SK-N-SH (cell line): ENCODE measurements around the gene SLC15A2. TPM values are rescaled to one million over a fixed set of nuclear protein-coding genes. Genes with fewer than 3 reads are reported as not detected.

Source experiments
- CTCF ChIA-PET: fragments of 300-600, 350-600 bp; formaldehyde crosslinking; extraction: SDS; loops from one replicate; lab custom pipeline; 2021; lab: Yijun Ruan, JAX
- POLR2A ChIA-PET: fragments of 350-600 bp; sonication (Branson Sonifier 250); formaldehyde crosslinking; extraction: SDS; loops from one replicate; lab custom pipeline; 2020; ENCODE audit warnings: antibody characterized with exemption, inconsistent platforms; lab: Yijun Ruan, JAX
- DNase-seq: peaks from one replicate; pipeline ENCODE4 v3.0.0; 2012
- H2AFZ ChIP-seq: fragments of 200-600 bp; sonication (generic); 2 replicates; pipeline ENCODE4 v1.8.1; 2016; ENCODE audit warnings: antibody characterized with exemption, mild to moderate bottlenecking, low read depth
- H3F3A ChIP-seq: fragments of 200-600 bp; sonication (generic); replicated peaks from 2 replicates; pipeline ENCODE3; 2016; ENCODE audit warnings: antibody characterized with exemption, mild to moderate bottlenecking; ENCODE audit not compliant: insufficient read depth
- H3K27ac ChIP-seq, 2 experiments: fragments of 200-500 bp in 1 of 2; fragments of 200-600 bp in 1 of 2; sonication (Bioruptor generic) in 1 of 2; sonication (generic), shearing (Covaris generic) in 1 of 2; 2 replicates each; pipeline versions ENCODE4 v1.5.1 to v1.6.1; 2014 to 2016; ENCODE audit warnings: low read depth in 2 of 2, inconsistent platforms in 1 of 2, low read length in 1 of 2, mild to moderate bottlenecking in 1 of 2, mixed read lengths in 1 of 2
- H3K27me3 ChIP-seq: fragments of 200-600 bp; sonication (generic), shearing (Covaris generic); 2 replicates; pipeline ENCODE4 v1.6.1; 2016; ENCODE audit warnings: mixed run types; ENCODE audit not compliant: insufficient read depth
- H3K36me3 ChIP-seq, 2 experiments: fragments of 200-500 bp in 1 of 2; fragments of 200-600 bp in 1 of 2; sonication (Bioruptor generic) in 1 of 2; sonication (generic) in 1 of 2; replicated peaks in 1 of 2; 2 replicates each; pipeline versions ENCODE3 to v1.5.1; 2014 to 2016; ENCODE audit warnings: low read length in 1 of 2, mild to moderate bottlenecking in 1 of 2; ENCODE audit not compliant: insufficient read depth in 2 of 2, control insufficient read depth in 1 of 2
- H3K4me1 ChIP-seq, 2 experiments: fragments of 200-500 bp in 1 of 2; fragments of 200-600 bp in 1 of 2; sonication (Bioruptor generic) in 1 of 2; sonication (generic), shearing (Covaris generic) in 1 of 2; 2 replicates each; pipeline versions ENCODE4 v1.5.1 to v1.6.1; 2014 to 2016; ENCODE audit warnings: low read depth in 1 of 2, low read length in 1 of 2, mixed run types in 1 of 2; ENCODE audit not compliant: insufficient read depth in 2 of 2, control insufficient read depth in 1 of 2
- H3K4me2 ChIP-seq: fragments of 200-600 bp; sonication (generic), shearing (Covaris generic); 2 replicates; pipeline ENCODE4 v1.6.1; 2017; ENCODE audit warnings: mixed run types
- H3K4me3 ChIP-seq, 2 experiments: fragments of 200-500 bp in 1 of 2; fragments of 200-600 bp in 1 of 2; sonication (Bioruptor generic) in 1 of 2; sonication (generic), shearing (Covaris generic) in 1 of 2; 2 replicates each; pipeline versions ENCODE4 v1.5.1 to v1.8.1; 2014 to 2016; ENCODE audit warnings: low read depth in 2 of 2, inconsistent platforms in 1 of 2, low read length in 1 of 2, mild to moderate bottlenecking in 1 of 2, mixed read lengths in 1 of 2, moderate library complexity in 1 of 2
- H3K79me2 ChIP-seq: fragments of 200-600 bp; sonication (generic); 2 replicates; pipeline ENCODE4 v1.8.1; 2017; ENCODE audit warnings: mild to moderate bottlenecking; ENCODE audit not compliant: insufficient read depth
- H3K9ac ChIP-seq: fragments of 200-600 bp; sonication (generic); 2 replicates; pipeline ENCODE4 v1.6.1; 2017; ENCODE audit warnings: mixed run types
- H3K9me2 ChIP-seq: fragments of 200-600 bp; sonication (generic); 2 replicates; pipeline ENCODE4 v1.6.1; 2017; ENCODE audit warnings: mixed run types
- H3K9me3 ChIP-seq: fragments of 200-600 bp; sonication (generic); 2 replicates; pipeline ENCODE4 v1.6.1; 2017; ENCODE audit warnings: mixed run types, mild to moderate bottlenecking, moderate library complexity
- H4K20me1 ChIP-seq: fragments of 200-600 bp; sonication (generic); 2 replicates; pipeline ENCODE4 v1.6.1; 2017; ENCODE audit warnings: mild to moderate bottlenecking, mixed run types; ENCODE audit not compliant: insufficient read depth
- CHD2 ChIP-seq: fragments of 150-350 bp; IDR thresholded peaks from 2 replicates; pipeline ENCODE4 v1.6.1; 2018; ENCODE audit warnings: low read length; ENCODE audit not compliant: partially characterized antibody
- EZH2phosphoT487 ChIP-seq: fragments of 200-600 bp; sonication (generic); IDR thresholded peaks from 2 replicates; pipeline ENCODE4 v1.6.1; 2017; ENCODE audit warnings: low read depth, mixed run types, mild to moderate bottlenecking, antibody characterized with exemption, moderate library complexity, borderline replicate concordance
- FOSL2 ChIP-seq: IDR thresholded peaks from 2 replicates; pipeline ENCODE4 v1.4.0; 2012; ENCODE audit warnings: low read depth, mild to moderate bottlenecking, moderate library complexity, borderline replicate concordance
- FOXJ3 ChIP-seq: sonication (generic); formaldehyde crosslinking; IDR thresholded peaks from 2 replicates; pipeline ENCODE4 v1.5.1; 2020; ENCODE audit warnings: mild to moderate bottlenecking, missing genetic modification reagents
- FOXM1 ChIP-seq: IDR thresholded peaks from 2 replicates; pipeline ENCODE4 v1.4.0; 2012; ENCODE audit warnings: low read depth, mild to moderate bottlenecking
- GABPA ChIP-seq: IDR thresholded peaks from 2 replicates; pipeline ENCODE4 v1.4.0; 2012; ENCODE audit warnings: low read depth, mild to moderate bottlenecking
- JUND ChIP-seq: IDR thresholded peaks from 2 replicates; pipeline ENCODE4 v1.4.0; 2012
- MEF2A ChIP-seq: IDR thresholded peaks from 2 replicates; pipeline ENCODE4 v1.4.0; 2012; ENCODE audit warnings: low read depth, borderline replicate concordance
- NRF1 ChIP-seq: IDR thresholded peaks from 2 replicates; pipeline ENCODE4 v1.6.1; 2012; ENCODE audit warnings: low read depth, mild to moderate bottlenecking, low read length
- RAD21 ChIP-seq: IDR thresholded peaks from 2 replicates; pipeline ENCODE4 v1.6.1; 2012; ENCODE audit warnings: mild to moderate bottlenecking, low read length
- RCOR1 ChIP-seq: fragments of 150-350 bp; IDR thresholded peaks from 2 replicates; pipeline ENCODE4 v1.6.1; 2017; ENCODE audit warnings: antibody characterized with exemption, low read length
- RFX5 ChIP-seq: IDR thresholded peaks from 2 replicates; pipeline ENCODE4 v1.6.1; 2012; ENCODE audit warnings: mild to moderate bottlenecking, improper control_type of control experiment, low read length
- RXRA ChIP-seq: IDR thresholded peaks from 2 replicates; pipeline ENCODE4 v1.4.0; 2012; ENCODE audit warnings: low read depth, mild to moderate bottlenecking, borderline replicate concordance
- SMC3 ChIP-seq: IDR thresholded peaks from 2 replicates; pipeline ENCODE4 v1.6.1; 2012; ENCODE audit warnings: low read depth, low read length, improper control_type of control experiment
- TEAD4 ChIP-seq: IDR thresholded peaks from 2 replicates; pipeline ENCODE4 v1.4.0; 2012; ENCODE audit warnings: mild to moderate bottlenecking, borderline replicate concordance; ENCODE audit not compliant: insufficient read depth
- YY1 ChIP-seq: IDR thresholded peaks from 2 replicates; pipeline ENCODE4 v1.4.0; 2012; ENCODE audit warnings: low read depth, mild to moderate bottlenecking
- WGBS: methylation state at CpG from one replicate; pipeline ENCODE4 v1.1.6; 2017; ENCODE audit warnings: low lambda C conversion rate; 5-methylcytosine and 5-hydroxymethylcytosine counted together
- polyA plus RNA-seq, 3 experiments: library from polyadenylated mRNA; depleted of rRNA; stranded (reverse); fragments of >200 nt; gene quantifications; 2 replicates each; pipeline ENCODE4 v1.2.3, GENCODE V29; 2012
- TF ChIP-seq, protein P1 (sequence below): fragments of 150-350 bp; IDR thresholded peaks from 2 replicates; pipeline ENCODE4 v1.6.1; 2017; ENCODE audit warnings: antibody characterized with exemption, low read length, low read depth, borderline replicate concordance
- TF ChIP-seq, protein P2 (sequence below): fragments of 200-600 bp; sonication (generic); IDR thresholded peaks from 2 replicates; pipeline ENCODE4 v1.6.1; 2017; ENCODE audit warnings: antibody characterized with exemption, mild to moderate bottlenecking, moderate library complexity
- TF ChIP-seq, protein P3 (sequence below): IDR thresholded peaks from 2 replicates; pipeline ENCODE4 v1.4.0; 2012; ENCODE audit warnings: low read depth, borderline replicate concordance

Gene SLC15A2
- polyA plus RNA-seq, 1 of the 3 experiments (the other 2 are of a cell fraction) = 0.10 TPM

DNA sequence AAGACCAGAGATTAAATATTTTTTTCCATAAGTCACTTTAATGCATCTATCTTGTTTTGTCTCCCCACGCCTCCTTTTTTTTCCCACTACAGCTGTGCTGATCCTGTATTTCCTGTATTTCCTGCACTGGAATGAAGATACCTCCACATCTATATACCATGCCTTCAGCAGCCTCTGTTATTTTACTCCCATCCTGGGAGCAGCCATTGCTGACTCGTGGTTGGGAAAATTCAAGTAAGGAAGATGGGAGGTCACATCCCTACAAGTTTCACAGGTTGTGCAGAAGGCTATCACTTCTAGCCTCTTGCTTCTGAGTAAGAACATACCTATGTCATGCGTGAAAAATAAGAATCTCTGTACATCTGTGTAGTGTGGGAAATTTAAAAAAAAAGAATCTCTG, 3.1 kb downstream of the SLC15A2 start:
- ChIA-PET CTCF (no interaction called here), POLR2A (interaction anchor here (0.7 kb wide), 1 partner anchor 460 kb away, joined by 5 read pairs; no protein-coding TSS in a partner anchor)
- H3K9me3 ChIP-seq = no peaks in the 10 kb centered on the region
- no peaks in the 10 kb centered on the region for H3K27me3 ChIP-seq
- no peak for DNase-seq
- no peak overlapping the region for H2AFZ ChIP-seq
- no peaks in the 10 kb centered on the region for H3K4me1 ChIP-seq
- H3K4me3 ChIP-seq = no peak overlapping the region
- no peaks in the 10 kb centered on the region for H3K79me2 ChIP-seq
- WGBS = 42% methylated on average over 3 of the region's 3 CpGs
- no peaks in the 10 kb centered on the region for H4K20me1 ChIP-seq
- no peak overlapping the region for H3K27ac ChIP-seq
- H3K4me2 ChIP-seq = no peak overlapping the region
- no peak overlapping the region for H3K9ac ChIP-seq
- H3F3A ChIP-seq = no peaks in the 10 kb centered on the region
- no peaks in the 10 kb centered on the region for H3K9me2 ChIP-seq
- no peaks in the 10 kb centered on the region for H3K36me3 ChIP-seq
- TF ChIP-seq YY1 = no peak
- TF ChIP-seq SMC3 = no peak
- TF ChIP-seq RFX5 = no peak
- no peak for TF ChIP-seq FOXJ3 (CRISPR knock-in tag)
- no peak for TF ChIP-seq EZH2phosphoT487
- no peak for TF ChIP-seq RAD21
- TF ChIP-seq TEAD4 = no peak
- TF ChIP-seq, protein P1, sequence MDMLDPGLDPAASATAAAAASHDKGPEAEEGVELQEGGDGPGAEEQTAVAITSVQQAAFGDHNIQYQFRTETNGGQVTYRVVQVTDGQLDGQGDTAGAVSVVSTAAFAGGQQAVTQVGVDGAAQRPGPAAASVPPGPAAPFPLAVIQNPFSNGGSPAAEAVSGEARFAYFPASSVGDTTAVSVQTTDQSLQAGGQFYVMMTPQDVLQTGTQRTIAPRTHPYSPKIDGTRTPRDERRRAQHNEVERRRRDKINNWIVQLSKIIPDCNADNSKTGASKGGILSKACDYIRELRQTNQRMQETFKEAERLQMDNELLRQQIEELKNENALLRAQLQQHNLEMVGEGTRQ = no peak
- TF ChIP-seq RCOR1 = no peak
- no peak for TF ChIP-seq NRF1
- TF ChIP-seq JUND = no peak

DNA sequence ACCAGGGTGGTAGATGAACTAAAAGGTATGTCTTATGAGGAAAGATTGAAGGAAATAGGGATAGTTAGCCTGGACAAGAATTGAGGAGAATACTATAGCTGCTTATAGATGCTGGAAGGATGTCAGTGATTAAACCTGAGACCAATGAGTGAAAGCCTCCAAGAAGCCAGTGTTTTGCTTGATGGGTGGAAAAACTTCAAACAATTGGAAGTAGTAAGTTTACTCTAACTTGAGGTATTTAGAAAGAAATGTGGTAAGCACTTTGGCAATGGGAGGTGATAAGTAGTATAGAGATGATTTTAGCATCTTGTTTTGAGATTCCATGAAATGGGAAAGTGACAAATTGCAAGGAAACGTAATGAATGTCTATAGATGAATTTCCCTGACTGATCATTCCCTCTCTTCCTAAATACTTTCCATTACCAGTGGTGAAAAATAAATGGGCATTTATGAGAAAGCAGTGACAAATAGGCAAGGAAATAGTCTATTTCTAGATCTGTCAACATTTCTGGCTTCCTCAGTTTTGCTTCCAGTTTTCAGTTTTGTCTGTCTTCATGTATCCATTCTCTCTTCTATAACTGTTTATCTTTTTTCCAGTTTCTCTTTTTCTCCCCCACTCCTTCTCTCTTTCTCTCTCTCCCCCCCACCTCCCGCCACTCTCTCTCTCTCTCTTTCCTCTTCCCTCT, 19.2 kb downstream of the SLC15A2 start:
- no peak overlapping the region for H3K4me2 ChIP-seq
- 41% methylated on average over 2 of the region's 2 CpGs for WGBS
- H2AFZ ChIP-seq = no peak overlapping the region
- no peaks in the 10 kb centered on the region for H3K36me3 ChIP-seq
- no peaks in the 10 kb centered on the region for H3K4me1 ChIP-seq
- no peaks in the 10 kb centered on the region for H3K9me3 ChIP-seq
- no peak for DNase-seq
- no peaks in the 10 kb centered on the region for H3K79me2 ChIP-seq
- no peaks in the 10 kb centered on the region for H3K9me2 ChIP-seq
- no peak overlapping the region for H3K4me3 ChIP-seq
- ChIA-PET POLR2A (no interaction called here), CTCF (no interaction called here)
- TF ChIP-seq JUND (no peak), RAD21 (no peak), RXRA (no peak), FOSL2 (no peak), GABPA (no peak), FOXM1 (no peak), SMC3 (no peak), TEAD4 (no peak), MEF2A (no peak), CHD2 (no peak)
- TF ChIP-seq, protein P2, sequence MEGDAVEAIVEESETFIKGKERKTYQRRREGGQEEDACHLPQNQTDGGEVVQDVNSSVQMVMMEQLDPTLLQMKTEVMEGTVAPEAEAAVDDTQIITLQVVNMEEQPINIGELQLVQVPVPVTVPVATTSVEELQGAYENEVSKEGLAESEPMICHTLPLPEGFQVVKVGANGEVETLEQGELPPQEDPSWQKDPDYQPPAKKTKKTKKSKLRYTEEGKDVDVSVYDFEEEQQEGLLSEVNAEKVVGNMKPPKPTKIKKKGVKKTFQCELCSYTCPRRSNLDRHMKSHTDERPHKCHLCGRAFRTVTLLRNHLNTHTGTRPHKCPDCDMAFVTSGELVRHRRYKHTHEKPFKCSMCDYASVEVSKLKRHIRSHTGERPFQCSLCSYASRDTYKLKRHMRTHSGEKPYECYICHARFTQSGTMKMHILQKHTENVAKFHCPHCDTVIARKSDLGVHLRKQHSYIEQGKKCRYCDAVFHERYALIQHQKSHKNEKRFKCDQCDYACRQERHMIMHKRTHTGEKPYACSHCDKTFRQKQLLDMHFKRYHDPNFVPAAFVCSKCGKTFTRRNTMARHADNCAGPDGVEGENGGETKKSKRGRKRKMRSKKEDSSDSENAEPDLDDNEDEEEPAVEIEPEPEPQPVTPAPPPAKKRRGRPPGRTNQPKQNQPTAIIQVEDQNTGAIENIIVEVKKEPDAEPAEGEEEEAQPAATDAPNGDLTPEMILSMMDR = no peak
- TF ChIP-seq, protein P3, sequence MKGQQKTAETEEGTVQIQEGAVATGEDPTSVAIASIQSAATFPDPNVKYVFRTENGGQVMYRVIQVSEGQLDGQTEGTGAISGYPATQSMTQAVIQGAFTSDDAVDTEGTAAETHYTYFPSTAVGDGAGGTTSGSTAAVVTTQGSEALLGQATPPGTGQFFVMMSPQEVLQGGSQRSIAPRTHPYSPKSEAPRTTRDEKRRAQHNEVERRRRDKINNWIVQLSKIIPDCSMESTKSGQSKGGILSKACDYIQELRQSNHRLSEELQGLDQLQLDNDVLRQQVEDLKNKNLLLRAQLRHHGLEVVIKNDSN = no peak
- TF ChIP-seq, protein P1 = no peak
- TF ChIP-seq, all 33 proteins: peak for 0
- H3K27ac ChIP-seq = no peak overlapping the region
- H3K9ac ChIP-seq = no peak overlapping the region
- H3F3A ChIP-seq = no peaks in the 10 kb centered on the region
- no peaks in the 10 kb centered on the region for H3K27me3 ChIP-seq
- H4K20me1 ChIP-seq = no peaks in the 10 kb centered on the region
